MG63 (cell line): ENCODE data around the gene KCNJ10. TPM values are rescaled to one million over a fixed set of nuclear protein-coding genes. Genes with fewer than 3 reads are reported as not detected.

ENCODE experiments used
- DNase-seq: peaks from one replicate; pipeline ENCODE4 v3.0.0-alpha.2; 2020
- H3K27me3 ChIP-seq: fragments of 250-450 bp; sonication (Bioruptor Pico); 2 replicates; pipeline ENCODE4 v1.5.1; 2020; ENCODE audit warnings: mild to moderate bottlenecking, moderate library complexity
- H3K36me3 ChIP-seq: fragments of 250-450 bp; sonication (Bioruptor Pico); 2 replicates; pipeline ENCODE4 v1.5.1; 2020; ENCODE audit warnings: mild to moderate bottlenecking, moderate library complexity
- H3K4me3 ChIP-seq: fragments of 250-450 bp; sonication (Bioruptor Pico); 2 replicates; pipeline ENCODE4 v1.5.1; 2020; ENCODE audit warnings: mild to moderate bottlenecking, moderate library complexity
- H3K9me3 ChIP-seq: fragments of 250-450 bp; sonication (Bioruptor Pico); 2 replicates; pipeline ENCODE4 v1.5.1; 2020; ENCODE audit warnings: mild to moderate bottlenecking, moderate library complexity
- total RNA-seq: library from RNA; depleted of rRNA; stranded (reverse); fragments of >200 nt; shearing (Covaris generic); gene quantifications from 2 replicates; pipeline ENCODE4 v1.2.3, GENCODE V29; 2014; ENCODE audit warnings: low replicate concordance

KCNJ10 gene
- total RNA-seq, 1 experiment from 2014 or later = not detected

DNA sequence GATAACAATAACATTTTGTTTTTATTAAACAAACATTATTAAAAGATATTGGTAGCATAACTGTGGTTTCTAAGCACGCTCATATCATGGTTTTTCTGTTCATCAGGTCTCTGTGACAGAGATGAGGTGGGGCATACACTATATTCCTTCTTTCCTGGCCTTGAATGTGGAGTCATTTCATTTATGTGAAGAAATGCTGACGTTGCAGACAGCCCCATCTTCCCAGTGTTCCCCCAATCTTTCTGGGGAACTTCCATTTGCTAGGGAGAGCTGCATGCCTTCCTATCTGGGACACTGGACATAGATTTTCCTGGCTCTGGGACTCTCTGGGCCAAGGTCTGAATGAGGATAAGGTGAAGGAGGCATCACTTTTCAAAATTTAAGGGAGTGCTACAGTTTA lies 68.5 kb downstream of the KCNJ10 start:
- Histone ChIP-seq H3K4me3 (no peak overlapping the region), H3K36me3 (no peaks in the 10 kb centered on the region), H3K27me3 (no peaks in the 10 kb centered on the region), H3K9me3 (no peaks in the 10 kb centered on the region)
- no peak for DNase-seq

GRCh38 chr1:159999204-159999603 lies 70.8 kb downstream of the KCNJ10 start:
- Histone ChIP-seq H3K9me3 (no peaks in the 10 kb centered on the region), H3K36me3 (no peaks in the 10 kb centered on the region), H3K27me3 (no peaks in the 10 kb centered on the region), H3K4me3 (no peak overlapping the region)
- DNase-seq = peak; percentile 31

GRCh38 chr1:159996653-159997052 lies 73.3 kb downstream of the KCNJ10 start:
- Histone ChIP-seq H3K4me3 (no peak overlapping the region), H3K27me3 (no peaks in the 10 kb centered on the region), H3K36me3 (no peaks in the 10 kb centered on the region)

GRCh38 chr1:159994896-159995295 lies 75.1 kb downstream of the KCNJ10 start:
- no peak for DNase-seq
- Histone ChIP-seq H3K4me3 (no peak overlapping the region), H3K36me3 (no peaks in the 10 kb centered on the region), H3K27me3 (no peaks in the 10 kb centered on the region), H3K9me3 (no peaks in the 10 kb centered on the region)

More at GRCh38 chr1:159996653-159997052, 73.3 kb downstream of the KCNJ10 start:
- DNase-seq = peak; percentile 74
- H3K9me3 ChIP-seq = no peaks in the 10 kb centered on the region

- DNase-seq = no peak
- Histone ChIP-seq H3K9me3 (no peaks in the 10 kb centered on the region), H3K36me3 (no peaks in the 10 kb centered on the region), H3K4me3 (no peak overlapping the region), H3K27me3 (no peaks in the 10 kb centered on the region)
These were observed 76.0 kb downstream of the KCNJ10 start for GRCh38 chr1:159993911-159994310.

GRCh38 chr1:159992161-159992560 lies 77.8 kb downstream of the KCNJ10 start:
- no peak for DNase-seq
- no peaks in the 10 kb centered on the region for H3K9me3 ChIP-seq
- no peaks in the 10 kb centered on the region for H3K27me3 ChIP-seq
- H3K36me3 ChIP-seq = no peaks in the 10 kb centered on the region
- no peak overlapping the region for H3K4me3 ChIP-seq

DNA sequence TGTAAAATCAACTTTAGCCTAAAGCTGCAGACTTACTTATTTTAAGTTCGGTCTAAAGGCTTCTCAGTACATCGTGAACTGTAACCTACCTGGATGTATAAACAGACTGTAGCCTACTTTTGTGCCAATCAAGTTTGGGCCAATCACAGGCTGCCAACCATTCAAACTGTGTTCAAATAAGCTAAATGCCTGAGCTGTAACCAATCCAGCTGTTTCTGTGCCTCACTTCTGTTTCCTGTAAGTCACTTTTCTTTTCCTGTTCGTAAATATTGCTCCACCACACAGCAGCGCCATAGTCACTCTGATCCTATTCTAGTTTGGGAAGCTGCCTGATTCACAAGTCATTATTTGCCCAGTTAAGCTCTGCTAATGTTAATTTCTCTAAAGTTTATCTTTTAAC lies 78.4 kb downstream of the KCNJ10 start:
- no peak for DNase-seq
- H3K9me3 ChIP-seq = no peaks in the 10 kb centered on the region
- no peaks in the 10 kb centered on the region for H3K36me3 ChIP-seq
- no peak overlapping the region for H3K4me3 ChIP-seq
- no peaks in the 10 kb centered on the region for H3K27me3 ChIP-seq

GRCh38 chr1:159990005-159990404 lies 80.0 kb downstream of the KCNJ10 start:
- no peaks in the 10 kb centered on the region for H3K27me3 ChIP-seq
- DNase-seq = no peak
- H3K9me3 ChIP-seq = no peaks in the 10 kb centered on the region

GRCh38 chr1:159989581-159989980 lies 80.4 kb downstream of the KCNJ10 start:
- Histone ChIP-seq H3K36me3 (peaks cover 7% of the 10 kb centered on the region), H3K4me3 (no peak overlapping the region), H3K9me3 (no peaks in the 10 kb centered on the region), H3K27me3 (no peaks in the 10 kb centered on the region)
- DNase-seq = no peak

More at GRCh38 chr1:159990005-159990404, 80.0 kb downstream of the KCNJ10 start:
- H3K4me3 ChIP-seq = no peak overlapping the region
- H3K36me3 ChIP-seq = peaks cover 5% of the 10 kb centered on the region

DNA sequence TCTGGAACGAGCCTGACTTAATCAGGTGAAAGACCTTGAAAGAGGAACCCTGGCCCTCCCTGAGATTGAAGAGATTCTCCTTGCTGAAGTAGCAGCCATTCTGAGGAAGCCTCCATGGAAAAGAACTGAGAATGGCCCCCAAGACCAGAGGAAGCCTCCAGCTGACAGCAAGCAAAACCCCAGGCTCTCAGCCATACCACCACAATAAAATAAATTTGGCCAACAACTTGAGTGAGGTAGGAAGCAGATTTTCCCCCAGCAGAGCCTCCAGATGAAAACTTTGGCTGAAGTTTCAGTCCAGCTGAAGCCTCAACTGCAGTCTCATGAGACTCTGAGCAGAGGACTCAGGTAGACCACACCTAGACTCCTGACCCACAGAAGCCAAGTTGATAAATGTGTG lies 82.0 kb downstream of the KCNJ10 start:
- no peak for DNase-seq
- Histone ChIP-seq H3K9me3 (no peaks in the 10 kb centered on the region), H3K4me3 (no peak overlapping the region), H3K27me3 (no peaks in the 10 kb centered on the region), H3K36me3 (peaks cover 12% of the 10 kb centered on the region)

- H3K27me3 ChIP-seq = no peaks in the 10 kb centered on the region
- no peak overlapping the region for H3K4me3 ChIP-seq
- peaks cover 18% of the 10 kb centered on the region for H3K36me3 ChIP-seq
- DNase-seq = no peak
- no peaks in the 10 kb centered on the region for H3K9me3 ChIP-seq
These were observed 82.8 kb downstream of the KCNJ10 start for GRCh38 chr1:159987186-159987585.

- DNase-seq = no peak
- Histone ChIP-seq H3K36me3 (peaks cover 24% of the 10 kb centered on the region), H3K27me3 (no peaks in the 10 kb centered on the region), H3K9me3 (no peaks in the 10 kb centered on the region), H3K4me3 (no peak overlapping the region)
These were observed 83.4 kb downstream of the KCNJ10 start for GRCh38 chr1:159986531-159986930.

GRCh38 chr1:159986093-159986492 lies 83.9 kb downstream of the KCNJ10 start:
- DNase-seq = no peak
- Histone ChIP-seq H3K4me3 (no peak overlapping the region), H3K27me3 (no peaks in the 10 kb centered on the region), H3K36me3 (peaks cover 29% of the 10 kb centered on the region), H3K9me3 (no peaks in the 10 kb centered on the region)

GRCh38 chr1:159985473-159985872 lies 84.5 kb downstream of the KCNJ10 start:
- H3K9me3 ChIP-seq = no peaks in the 10 kb centered on the region
- peaks cover 35% of the 10 kb centered on the region for H3K36me3 ChIP-seq
- H3K4me3 ChIP-seq = no peak overlapping the region
- no peaks in the 10 kb centered on the region for H3K27me3 ChIP-seq
- no peak for DNase-seq

DNA sequence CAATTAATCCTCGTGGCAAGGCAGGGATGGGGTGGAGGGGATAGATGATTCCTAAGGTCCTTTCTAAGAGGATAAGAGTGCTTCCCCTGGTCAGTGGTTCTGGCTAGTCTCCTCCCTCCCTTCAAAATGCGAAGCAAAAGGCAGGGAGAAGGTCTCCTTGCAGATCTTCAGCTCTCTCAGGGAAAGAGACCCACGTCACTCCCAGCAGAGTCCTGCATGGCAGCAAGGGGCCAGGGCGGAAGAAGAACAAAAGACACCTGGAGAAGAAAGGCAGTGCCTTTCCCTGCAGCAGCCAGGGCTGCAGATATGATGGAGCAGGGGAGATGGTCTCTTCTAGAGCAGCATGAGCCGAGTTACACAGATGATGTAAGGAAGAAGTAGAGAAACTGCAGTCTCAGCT lies 86.3 kb downstream of the KCNJ10 start:
- Histone ChIP-seq H3K4me3 (no peak overlapping the region), H3K9me3 (no peaks in the 10 kb centered on the region), H3K27me3 (no peaks in the 10 kb centered on the region), H3K36me3 (peaks cover 48% of the 10 kb centered on the region)
- no peak for DNase-seq

- H3K27me3 ChIP-seq = no peaks in the 10 kb centered on the region
- H3K36me3 ChIP-seq = peaks cover 62% of the 10 kb centered on the region
- no peak overlapping the region for H3K4me3 ChIP-seq
- no peak for DNase-seq
- no peaks in the 10 kb centered on the region for H3K9me3 ChIP-seq
These were observed 87.7 kb downstream of the KCNJ10 start for GRCh38 chr1:159982280-159982679.

- Histone ChIP-seq H3K36me3 (peaks cover 67% of the 10 kb centered on the region), H3K4me3 (no peak overlapping the region), H3K9me3 (no peaks in the 10 kb centered on the region), H3K27me3 (no peaks in the 10 kb centered on the region)
- no peak for DNase-seq
These were observed 88.5 kb downstream of the KCNJ10 start for GRCh38 chr1:159981351-159982055.

GRCh38 chr1:159980786-159981185 lies 89.2 kb downstream of the KCNJ10 start:
- Histone ChIP-seq H3K4me3 (no peak overlapping the region), H3K27me3 (no peaks in the 10 kb centered on the region), H3K9me3 (no peaks in the 10 kb centered on the region), H3K36me3 (peaks cover 68% of the 10 kb centered on the region)
- DNase-seq = no peak
